Kidney (tissue), 14 donors: ENCODE data around the gene PTPRF. TPM values are rescaled to one million over a fixed set of nuclear protein-coding genes. Genes with fewer than 3 reads are reported as not detected.

Source experiments
- DNase-seq, 5 donors: peaks; one replicate each; pipeline ENCODE4 v3.0.0-alpha.2; 2013 to 2020
- FAIRE-seq: peaks from 2 replicates; lab custom pipeline; 2012; peaks lifted over from hg19 to GRCh38; lab: Jason Lieb, UNC
- H3K27ac ChIP-seq, 2 donors: one replicate each; pipeline ENCODE4 v1.7.0; 2013; ENCODE audit warnings: low read depth in 2 of 2, low read length in 2 of 2, inconsistent platforms in 1 of 2
- H3K27me3 ChIP-seq: one replicate; pipeline ENCODE4 v1.7.1; 2013; ENCODE audit warnings: low read length, inconsistent platforms; ENCODE audit not compliant: control insufficient read depth, insufficient read depth
- H3K36me3 ChIP-seq, 3 donors: one replicate each; pipeline versions ENCODE4 v1.7.0 to v1.7.1; 2013; ENCODE audit warnings: low read length in 3 of 3, control low read depth in 1 of 3, inconsistent platforms in 1 of 3; ENCODE audit not compliant: insufficient read depth in 3 of 3, control insufficient read depth in 2 of 3
- H3K4me1 ChIP-seq, 3 donors: one replicate each; pipeline versions ENCODE4 v1.7.0 to v1.7.1; 2013; ENCODE audit warnings: low read length in 3 of 3, inconsistent platforms in 1 of 3, low read depth in 1 of 3; ENCODE audit not compliant: control insufficient read depth in 2 of 3, insufficient read depth in 2 of 3
- H3K4me3 ChIP-seq, 3 donors: one replicate each; pipeline versions ENCODE4 v1.7.0 to v1.8.1; 2013; ENCODE audit warnings: low read length in 3 of 3, control low read depth in 1 of 3, inconsistent platforms in 1 of 3
- H3K9ac ChIP-seq, 3 donors: one replicate each; pipeline versions ENCODE4 v1.7.0 to v1.7.1; 2013; ENCODE audit warnings: low read length in 3 of 3, control low read depth in 1 of 3, inconsistent platforms in 1 of 3
- H3K9me3 ChIP-seq, 3 donors: one replicate each; pipeline versions ENCODE4 v1.7.0 to v1.7.1; 2013; ENCODE audit warnings: low read length in 3 of 3, control low read depth in 1 of 3, inconsistent platforms in 1 of 3; ENCODE audit not compliant: control insufficient read depth in 2 of 3, insufficient read depth in 1 of 3
- intact Hi-C: fragments of 100-400 bp; cut with DNase I; formaldehyde crosslinking; loops from one replicate; pipeline ENCODE4 v1.11.1; 2022
- polyA plus RNA-seq: library from polyadenylated mRNA; stranded (reverse); fragments of 350-450 nt; fragmentation: Illumina TruSeq; extraction: RNeasy Lipid Tissue Mini Kit (QIAGEN cat#74804); gene quantifications from one replicate; pipeline ENCODE4 v1.2.3, GENCODE V29; 2014; ENCODE audit warnings: low read depth, low replicate concordance; ENCODE audit not compliant: insufficient read depth
- total RNA-seq: library from RNA; stranded (reverse); fragmentation: NEBNext Ultra II Directional; extraction: Animal tissue kit (Norgen Biotek cat#: 25700); gene quantifications from one replicate; pipeline ENCODE4 v1.2.1, GENCODE V29; 2021
- TF ChIP-seq, protein P1 (sequence below): IDR thresholded peaks from 3 replicates; pipeline ENCODE4 v1.5.1; 2012; ENCODE audit warnings: mild to moderate bottlenecking, moderate library complexity, borderline replicate concordance; ENCODE audit not compliant: insufficient read depth; ENCODE audit errors: extremely low read depth
- donor health status: control.
- donor health status: control.
- donor health status: control.
- donor health status: control.
- donor health status: control.
- donor health status: DM: yes; HTN: yes; CAD: no.
- donor health status: Normal renal cell carcinoma (clear cell type).

The PTPRF gene
- total and polyA plus RNA-seq, 2 donors from 2014 or later, result 39.5 to 197 TPM

DNA sequence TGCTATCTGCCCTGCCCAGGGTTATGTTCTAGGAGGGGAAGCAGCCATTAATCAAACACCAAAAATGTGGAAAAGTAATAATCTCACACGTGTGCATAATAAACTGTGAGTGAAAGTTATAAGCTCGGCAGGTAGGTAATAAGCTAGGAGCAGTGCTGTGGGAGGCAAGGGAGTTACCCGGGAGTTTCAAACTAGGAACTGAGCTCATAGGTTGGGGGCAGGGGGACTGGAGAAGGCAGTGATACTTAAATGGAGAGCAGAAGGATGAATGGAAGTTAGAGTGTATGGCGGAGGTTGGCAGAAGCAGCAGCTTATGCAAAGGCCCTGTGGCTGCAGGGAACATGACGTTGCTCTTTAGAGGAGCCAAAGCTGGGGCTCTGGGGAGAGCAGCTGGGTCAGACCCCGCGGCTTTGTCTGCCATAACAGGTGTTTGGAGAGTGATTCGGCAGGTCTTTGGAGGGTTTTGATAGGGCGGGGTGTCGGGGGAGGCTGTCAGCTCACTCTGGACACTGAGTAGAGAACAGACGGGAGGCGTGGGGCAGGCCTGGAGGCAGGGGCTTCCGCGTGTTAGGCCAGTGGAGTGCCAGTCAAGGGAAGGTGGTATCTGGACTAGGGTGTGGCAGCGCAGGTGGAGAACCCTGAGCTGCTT is 20.0 kb downstream of the PTPRF start:
- intact Hi-C loops, result no loop called here
- TF ChIP-seq, protein P1, sequence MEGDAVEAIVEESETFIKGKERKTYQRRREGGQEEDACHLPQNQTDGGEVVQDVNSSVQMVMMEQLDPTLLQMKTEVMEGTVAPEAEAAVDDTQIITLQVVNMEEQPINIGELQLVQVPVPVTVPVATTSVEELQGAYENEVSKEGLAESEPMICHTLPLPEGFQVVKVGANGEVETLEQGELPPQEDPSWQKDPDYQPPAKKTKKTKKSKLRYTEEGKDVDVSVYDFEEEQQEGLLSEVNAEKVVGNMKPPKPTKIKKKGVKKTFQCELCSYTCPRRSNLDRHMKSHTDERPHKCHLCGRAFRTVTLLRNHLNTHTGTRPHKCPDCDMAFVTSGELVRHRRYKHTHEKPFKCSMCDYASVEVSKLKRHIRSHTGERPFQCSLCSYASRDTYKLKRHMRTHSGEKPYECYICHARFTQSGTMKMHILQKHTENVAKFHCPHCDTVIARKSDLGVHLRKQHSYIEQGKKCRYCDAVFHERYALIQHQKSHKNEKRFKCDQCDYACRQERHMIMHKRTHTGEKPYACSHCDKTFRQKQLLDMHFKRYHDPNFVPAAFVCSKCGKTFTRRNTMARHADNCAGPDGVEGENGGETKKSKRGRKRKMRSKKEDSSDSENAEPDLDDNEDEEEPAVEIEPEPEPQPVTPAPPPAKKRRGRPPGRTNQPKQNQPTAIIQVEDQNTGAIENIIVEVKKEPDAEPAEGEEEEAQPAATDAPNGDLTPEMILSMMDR, result no peak
- H3K4me3 ChIP-seq, result peak overlapping the region in 2 of 3 donors; percentile 49 to 50
- no peaks in the 10 kb centered on the region for H3K27me3 ChIP-seq
- DNase-seq (no peak), FAIRE-seq (no peak)
- no peaks in the 10 kb centered on the region for H3K9me3 ChIP-seq
- peak overlapping the region in 1 of 3 donors; percentile 67 for H3K9ac ChIP-seq
- H3K27ac ChIP-seq, result peak overlapping the region; percentile 89 to 91
- H3K36me3 ChIP-seq, result peaks cover 2 to 11% (median 3%) of the 10 kb centered on the region in 3 donors
- H3K4me1 ChIP-seq, result peaks cover 0 to 47% (median 18%) of the 10 kb centered on the region in 3 donors

DNA sequence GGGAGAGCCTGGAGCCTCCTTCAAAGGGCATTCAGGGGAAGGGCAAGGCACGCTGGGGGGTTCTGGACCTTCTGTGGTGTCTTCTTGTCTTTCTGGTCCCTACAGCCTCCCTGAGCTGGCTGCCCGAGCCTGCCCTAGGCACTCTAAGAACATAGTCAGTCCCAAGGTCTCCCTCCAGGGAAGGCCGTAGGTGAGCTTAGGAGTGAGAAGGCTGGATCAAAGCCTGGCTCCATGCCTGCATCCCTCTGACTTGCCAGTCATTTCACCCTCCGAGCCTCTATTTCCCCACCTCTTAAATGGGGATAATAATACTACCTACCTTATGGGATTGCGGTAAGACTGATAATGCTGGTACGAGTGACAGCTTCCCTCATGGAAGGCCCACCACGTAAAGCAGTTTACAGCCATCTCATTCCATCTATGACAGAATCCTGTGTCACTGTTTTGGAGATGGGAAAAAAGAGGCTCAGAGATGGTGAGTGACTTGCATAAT is 20.8 kb downstream of the PTPRF start:
- FAIRE-seq (no peak), DNase-seq (no peak)
- intact Hi-C loops, result no loop called here
- Histone ChIP-seq H3K27me3 (no peaks in the 10 kb centered on the region), H3K27ac (peak overlapping the region in 1 of 2 donors; percentile 35), H3K9me3 (no peaks in the 10 kb centered on the region), H3K36me3 (peaks cover 2 to 11% (median 3%) of the 10 kb centered on the region in 3 donors), H3K9ac (no peak overlapping the region), H3K4me3 (no peak overlapping the region), H3K4me1 (peaks cover 0 to 44% (median 14%) of the 10 kb centered on the region in 3 donors)
- TF ChIP-seq, protein P1, result no peak

DNA sequence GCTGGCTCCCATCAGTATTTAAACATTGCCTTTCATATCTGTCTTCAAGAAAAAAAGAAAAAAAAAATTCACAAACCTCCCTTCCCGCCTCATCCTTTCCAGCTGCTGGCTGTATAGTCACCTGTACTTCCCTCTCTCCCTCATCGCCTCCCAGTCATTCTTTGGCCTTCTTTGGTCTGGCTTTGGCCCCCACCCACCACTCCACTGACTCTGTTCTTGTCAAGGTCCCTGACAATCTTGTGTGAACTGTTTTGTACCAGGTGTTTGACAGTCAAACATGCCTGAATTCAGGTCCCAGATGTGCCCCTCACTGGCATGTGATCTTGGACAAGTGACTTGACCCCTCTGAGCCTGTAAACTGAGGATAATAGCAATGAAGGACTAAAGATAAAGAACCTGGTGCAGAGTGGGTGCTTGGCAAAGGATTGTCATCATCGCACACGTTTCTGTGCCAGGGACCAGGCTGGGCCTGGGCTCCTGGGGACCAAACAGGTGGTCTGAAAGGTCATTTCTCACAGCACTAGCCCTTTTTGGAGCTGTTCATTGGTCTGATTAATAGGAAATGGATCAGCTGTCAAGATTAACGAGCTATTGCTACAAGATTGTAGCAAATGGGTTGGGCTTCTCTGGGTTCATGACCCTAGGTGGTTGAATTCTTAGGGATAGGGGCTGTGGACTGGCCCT is 21.5 kb downstream of the PTPRF start:
- FAIRE-seq, result no peak
- Histone ChIP-seq H3K9ac (peak overlapping the region in 1 of 3 donors; percentile 30), H3K9me3 (no peaks in the 10 kb centered on the region), H3K4me3 (no peak overlapping the region), H3K4me1 (peaks cover 0 to 43% (median 11%) of the 10 kb centered on the region in 3 donors), H3K27ac (peak overlapping the region; percentile 12 to 63), H3K36me3 (peaks cover 2 to 11% (median 3%) of the 10 kb centered on the region in 3 donors), H3K27me3 (no peaks in the 10 kb centered on the region)
- no peak for DNase-seq
- intact Hi-C loops, result no loop called here
- TF ChIP-seq, protein P1, result no peak
